ENCODE measurements around the gene PPIF.

Gene PPIF

DNA sequence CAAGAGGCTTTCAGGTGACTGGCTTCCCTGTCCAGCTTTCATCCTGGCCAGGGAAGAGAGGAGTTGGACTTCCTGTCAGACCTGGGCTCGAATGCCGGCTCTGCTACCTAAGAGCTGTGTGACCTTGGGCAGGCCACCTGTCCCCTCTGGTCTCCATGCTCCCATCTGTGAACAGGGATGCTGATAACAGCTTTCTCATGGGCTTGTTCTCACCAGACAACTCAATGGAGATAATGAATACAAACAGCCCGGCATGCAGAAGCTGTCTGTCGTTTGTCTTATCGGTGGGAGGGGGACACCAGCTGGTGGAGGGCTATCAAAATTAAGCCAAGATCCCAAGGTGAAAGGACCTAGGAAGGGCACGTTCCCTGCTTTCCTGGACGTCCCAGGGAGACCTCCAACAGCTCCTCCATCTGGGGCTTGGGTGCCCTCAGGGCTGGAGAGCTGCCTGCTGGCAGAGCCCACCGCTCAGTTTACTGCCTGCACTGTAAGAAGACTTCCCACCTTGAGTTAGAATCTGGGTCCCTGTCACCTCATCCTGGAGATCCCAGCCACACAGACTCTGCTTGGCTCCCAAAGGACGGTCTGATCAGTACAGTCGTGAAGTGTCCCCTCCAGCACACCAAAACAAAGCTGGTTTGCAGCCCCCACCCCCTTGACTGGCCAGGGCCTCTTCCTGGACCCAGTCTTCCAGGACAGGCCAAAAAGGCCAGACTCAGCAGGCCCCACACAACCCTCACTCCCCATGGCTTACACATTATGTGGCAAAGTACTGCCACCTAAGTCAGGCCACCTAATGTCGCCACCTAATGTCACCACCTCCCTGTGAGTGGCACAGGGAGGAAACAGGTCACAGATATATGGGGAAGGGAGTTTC, 40.9 kb downstream of the PPIF start:
- DNase-seq = no peak

DNA sequence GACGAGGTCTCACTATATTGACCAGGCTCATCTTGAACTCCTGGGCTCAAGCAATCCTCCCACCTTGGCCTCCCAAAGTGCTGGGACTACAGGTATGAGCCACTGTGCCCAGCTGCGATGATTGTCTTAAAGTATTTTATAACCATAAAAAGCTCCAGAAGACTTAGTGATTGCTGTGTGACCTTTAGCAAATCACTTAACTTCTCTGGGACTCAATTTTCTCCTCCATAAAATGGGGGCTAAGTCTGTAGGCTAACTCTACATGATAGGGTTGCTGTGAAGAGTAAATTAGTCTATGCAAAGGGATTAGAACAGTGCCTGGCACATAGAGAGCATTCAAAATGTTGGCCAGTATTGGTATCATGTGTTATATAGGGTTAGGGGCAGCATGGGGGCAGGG, 42.8 kb downstream of the PPIF start:
- no peak for DNase-seq

DNA sequence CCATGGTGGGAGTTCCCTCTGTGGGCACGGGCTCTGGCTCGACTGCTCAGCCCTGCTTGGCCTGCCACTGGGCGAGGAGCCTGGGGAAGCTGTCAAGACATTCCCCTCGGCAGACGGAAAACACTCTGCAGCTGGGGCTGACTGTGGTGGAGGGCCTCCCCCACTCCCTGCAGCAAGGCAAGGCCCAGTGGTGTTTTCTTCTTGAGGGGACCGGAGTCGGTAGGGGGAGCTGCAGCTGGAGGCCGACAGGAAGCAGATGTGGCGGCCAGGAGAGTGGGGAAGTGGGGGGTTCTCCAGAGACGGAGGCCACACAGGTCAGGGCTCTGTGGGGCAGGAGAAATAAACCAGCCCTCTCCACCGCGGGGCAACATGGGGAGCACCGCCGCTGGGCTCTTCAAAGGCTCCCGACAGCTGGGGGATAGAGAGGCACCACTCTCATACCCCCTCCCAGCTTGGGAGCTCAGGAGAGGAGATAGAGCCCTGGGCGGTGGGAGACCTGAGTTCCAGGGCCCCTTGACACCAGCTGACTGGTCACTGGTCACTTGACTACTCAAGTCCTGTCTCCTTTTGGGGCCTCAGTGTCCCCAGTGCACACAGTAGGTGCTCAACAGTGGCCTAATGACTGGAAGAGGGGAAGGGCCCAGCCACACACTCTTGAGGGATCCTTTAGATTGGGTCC, 43.4 kb downstream of the PPIF start:
- DNase-seq = no peak

DNA sequence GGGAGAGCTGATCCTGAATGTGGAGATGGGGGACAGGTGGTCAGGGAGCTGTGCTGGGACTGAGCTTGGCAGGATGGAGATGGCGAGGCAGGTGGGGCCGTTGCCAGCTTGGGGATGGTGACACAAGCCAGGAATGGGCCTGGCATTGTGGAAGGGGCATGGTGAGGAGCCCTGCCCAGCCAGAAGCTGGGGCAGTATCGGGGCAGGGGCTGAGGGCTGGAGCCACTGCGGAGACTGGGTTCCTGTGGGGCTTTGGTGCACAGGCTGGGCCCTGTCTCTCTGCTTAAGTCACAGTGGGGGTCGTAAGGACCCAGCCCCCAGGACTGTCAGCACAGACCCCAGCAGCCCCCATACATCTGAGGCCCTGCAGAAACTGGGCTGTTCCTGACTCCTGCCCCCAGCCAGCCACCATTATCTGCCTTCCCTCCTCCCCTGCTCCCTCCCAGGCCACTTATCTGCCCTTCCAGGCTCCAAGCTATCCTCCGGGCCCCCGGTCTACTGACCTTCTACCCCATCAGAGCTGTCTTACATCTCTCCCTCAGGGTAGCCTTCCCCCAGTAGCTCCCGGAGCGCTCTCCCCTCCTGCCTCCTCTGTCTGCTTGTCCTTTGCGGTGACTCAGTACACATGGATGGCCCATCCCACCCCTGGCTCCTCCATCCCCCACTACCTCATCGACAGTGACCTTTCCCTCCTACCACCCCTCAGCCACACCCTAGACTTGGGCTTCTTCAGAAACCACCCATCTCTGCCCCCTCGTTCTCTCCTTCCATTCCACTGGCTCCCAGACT, 44.2 kb downstream of the PPIF start:
- DNase-seq = no peak

DNA sequence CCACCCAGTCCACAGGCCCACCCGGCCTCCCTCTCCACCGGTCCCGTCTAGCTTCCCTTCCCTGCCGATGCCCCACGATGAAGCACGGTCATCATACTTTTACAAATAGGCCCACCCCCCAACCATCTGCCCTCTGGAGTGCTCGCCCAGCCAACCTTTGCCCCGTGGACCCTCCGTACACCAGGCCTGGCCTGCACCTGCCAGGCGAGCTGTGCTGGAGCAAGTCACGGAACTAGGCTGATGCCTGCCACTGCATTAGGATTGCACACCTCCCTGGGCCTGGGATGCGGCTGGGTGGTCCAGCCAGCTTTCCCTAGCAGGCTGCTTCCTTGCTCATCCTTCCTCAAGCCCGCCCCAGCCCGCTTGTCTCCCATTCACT, 44.7 kb downstream of the PPIF start:
- DNase-seq = no peak

DNA sequence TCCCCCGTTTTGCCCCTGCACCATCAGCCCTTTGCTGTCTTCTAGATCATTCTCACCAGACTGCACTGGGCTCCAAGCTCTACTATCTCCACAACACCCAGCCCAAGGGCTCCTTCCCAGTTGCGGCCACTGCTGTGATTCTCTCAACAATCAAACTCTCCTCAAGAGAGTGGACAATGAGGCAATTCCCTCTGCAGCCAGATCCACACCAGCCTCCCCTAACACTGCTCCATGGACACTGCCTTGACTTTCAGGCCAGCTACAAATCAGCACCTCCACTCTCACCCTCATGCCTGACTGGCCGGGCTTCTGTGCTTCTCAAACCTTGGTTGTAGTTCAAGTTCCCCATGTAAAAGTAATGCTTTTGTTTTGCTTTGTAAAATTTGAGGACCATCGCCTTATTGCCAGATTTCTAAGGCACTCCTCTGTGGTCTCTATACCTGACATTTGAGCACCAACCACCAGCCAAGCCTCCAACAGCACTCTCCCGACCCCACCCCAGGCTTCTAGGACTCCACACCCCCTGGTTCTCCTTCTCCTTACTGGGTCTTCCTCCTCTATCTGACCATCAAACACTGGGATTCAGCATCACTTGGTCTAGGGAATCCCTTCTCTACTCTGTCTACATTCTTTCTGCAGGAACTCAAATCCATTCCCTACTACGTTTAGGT, 45.4 kb downstream of the PPIF start:
- DNase-seq = no peak

DNA sequence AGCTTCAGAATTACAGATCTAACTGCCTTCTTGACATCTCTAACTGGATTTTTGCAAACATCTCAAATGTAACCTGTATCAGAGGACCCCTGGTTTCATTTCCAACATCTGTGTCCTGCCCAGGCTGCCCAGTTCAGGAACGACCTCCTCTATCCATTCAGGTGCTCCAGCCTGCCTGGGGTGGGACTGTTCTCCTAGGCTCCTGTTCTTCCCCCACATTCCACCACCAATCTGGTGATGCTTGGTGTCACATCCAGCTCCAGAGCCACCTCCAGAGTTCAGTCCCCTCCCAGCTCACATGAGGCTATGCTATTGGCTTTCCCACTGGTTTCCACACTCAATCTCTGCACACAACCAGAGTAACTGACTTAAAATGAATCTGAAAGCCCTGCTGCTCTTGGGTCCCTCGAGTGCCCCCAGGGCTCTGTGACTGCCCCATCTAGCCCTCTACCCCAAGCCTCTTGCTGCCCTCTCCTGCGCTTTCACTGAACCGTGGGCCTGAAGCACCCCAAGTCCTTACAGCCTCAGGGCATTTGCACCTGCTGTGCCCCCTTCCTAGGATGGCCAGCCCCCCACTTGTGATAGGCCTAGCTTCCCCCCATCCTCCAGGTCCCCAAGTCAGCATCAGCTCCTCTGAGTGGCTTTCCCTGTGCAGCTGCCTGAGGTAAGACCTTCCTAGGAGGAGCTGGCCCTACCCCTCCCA, 46.1 kb downstream of the PPIF start:
- no peak for DNase-seq

DNA sequence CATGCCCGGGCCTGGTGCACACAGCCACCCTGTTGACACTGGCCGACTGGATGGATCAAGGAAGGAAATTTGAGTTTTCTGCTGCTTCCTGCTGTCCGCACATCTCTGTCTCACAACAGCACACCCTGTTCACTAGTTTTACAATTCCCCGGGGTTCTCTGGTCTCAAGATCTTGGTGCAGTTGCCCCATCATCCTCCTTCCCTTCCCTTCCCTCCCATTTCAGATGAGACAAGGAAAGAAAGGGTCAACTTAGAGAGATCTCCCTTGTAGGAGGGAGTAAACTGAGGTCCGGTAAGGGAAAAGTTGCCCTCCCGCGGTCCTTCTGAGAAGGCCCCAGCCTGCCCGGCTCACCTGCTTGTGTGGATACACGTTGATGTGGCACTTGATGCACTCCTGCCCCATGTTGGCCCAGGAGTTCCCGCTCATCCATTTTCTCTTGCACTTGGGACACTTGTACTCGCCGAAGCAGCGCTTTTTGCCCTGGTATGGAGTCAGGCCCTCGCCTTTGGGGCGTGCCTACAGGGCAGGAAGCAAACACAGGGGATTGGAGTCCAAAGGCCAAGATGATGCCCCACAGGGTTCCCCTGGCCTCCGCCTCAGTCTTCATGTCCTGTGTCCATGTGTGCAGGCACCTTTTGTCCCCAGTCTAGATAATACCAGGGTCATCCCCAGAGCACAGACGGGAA, 46.8 kb downstream of the PPIF start:
- DNase-seq = no peak

DNA sequence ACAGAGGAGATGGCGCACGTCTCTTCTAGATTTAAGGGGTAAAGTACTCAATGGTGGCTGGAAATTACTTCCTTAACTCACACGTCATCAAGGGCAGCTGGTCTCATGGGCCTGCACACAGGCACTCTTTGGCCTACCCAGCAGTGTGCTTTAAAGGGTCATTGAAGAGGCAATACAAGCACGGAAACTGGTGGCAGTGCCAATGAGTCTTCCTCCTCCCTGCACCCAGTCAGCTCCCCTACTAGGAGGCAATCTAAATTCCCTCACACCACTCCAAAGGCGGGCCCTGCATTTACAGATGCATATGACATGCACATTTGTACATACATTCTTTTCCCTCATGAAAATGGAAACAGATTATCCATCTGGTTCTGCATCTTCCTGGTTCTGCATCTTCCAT, 47.4 kb downstream of the PPIF start:
- DNase-seq = no peak

DNA sequence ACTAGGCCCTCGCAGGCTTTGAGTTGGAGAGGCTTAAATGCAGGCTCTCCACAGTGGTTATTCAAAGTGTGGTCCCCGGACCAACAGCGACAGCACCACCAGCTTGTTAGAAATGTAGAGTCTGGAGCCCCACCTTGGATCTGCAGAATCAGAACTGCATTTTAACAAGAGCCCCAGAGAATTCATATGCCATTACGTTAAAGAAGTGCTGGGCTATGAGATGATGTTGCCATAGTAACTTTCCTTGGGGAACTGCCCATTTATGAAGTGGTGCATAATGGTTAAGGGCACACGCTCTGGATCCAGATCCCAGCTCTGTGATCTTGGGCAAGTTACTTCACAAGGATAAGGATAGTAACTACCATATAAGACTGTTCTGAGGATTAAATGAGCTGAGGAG, 49.3 kb downstream of the PPIF start:
- DNase-seq = no peak

DNA sequence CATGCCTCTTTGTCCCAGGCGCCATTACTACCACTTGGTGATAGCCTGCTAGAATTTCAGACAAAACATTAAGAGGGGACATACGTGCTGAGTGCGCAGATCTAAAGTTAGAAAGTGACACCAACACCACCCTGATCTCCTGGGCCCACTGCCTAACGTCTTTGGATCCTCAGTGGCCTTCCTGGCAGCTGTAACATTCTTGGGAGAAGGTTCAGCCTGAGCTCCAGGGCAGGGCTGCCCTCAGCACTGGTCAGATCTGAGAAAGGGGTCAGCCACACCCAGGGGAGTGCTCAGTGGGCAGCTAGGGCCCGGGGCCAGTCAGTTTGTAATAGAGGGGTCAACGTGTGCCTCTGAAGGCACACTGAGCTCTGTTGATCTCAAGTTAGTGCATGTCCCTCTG, 49.8 kb downstream of the PPIF start:
- no peak for DNase-seq

DNA sequence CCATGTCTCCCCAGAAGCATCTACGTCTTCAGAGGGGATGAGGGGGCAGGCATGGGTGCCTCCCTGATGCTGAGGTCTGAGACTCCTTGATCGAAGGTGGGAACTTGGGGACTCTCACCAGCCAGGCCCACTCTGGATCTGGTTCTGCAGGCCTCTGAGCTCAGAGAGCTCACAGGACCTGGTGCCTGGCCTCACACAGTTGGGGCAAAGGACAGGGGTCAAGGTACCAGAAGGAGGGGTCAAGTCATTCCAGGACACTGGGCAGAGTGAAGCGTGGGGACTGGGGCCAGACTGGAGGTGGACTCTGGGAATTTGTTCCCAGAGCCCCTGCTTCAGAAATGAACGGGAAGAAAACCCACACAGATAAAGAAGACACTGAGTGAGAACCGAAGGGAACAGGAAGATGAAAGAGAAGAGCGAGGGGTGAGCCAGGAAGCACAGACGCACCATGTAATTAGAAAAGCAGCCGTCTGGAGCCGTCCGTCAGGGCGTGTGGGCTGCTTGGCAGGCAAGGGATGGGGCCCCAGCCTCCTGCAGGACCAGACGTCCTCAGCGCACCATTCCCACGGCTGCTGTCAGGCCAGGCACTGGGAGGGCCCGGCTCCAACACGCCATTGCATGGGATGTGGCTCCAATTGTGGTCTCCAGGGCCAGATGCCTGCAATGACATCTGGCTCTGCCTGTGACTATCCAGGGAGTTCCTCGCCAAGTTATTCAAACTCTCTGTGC, 50.5 kb downstream of the PPIF start:
- DNase-seq = no peak

DNA sequence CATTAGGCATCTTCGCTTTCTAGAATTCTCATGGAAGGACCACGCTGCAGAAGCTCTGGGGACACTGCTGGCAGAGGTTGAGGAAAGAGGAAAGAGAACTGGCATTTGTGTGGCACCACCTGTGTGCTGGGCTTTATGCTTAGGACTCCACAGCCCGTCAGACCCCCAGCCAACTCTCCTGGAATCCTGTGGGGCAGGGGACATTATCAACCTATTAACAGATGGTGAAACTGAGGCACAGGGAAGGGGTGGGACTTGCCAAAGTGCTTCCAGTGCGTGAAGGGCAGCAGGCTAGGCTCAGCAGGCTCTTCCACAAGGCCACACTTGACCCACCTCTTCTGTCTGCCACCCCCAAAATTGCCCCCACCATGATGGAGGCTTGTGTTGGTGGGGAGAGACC, 51.4 kb downstream of the PPIF start:
- no peak for DNase-seq

DNA sequence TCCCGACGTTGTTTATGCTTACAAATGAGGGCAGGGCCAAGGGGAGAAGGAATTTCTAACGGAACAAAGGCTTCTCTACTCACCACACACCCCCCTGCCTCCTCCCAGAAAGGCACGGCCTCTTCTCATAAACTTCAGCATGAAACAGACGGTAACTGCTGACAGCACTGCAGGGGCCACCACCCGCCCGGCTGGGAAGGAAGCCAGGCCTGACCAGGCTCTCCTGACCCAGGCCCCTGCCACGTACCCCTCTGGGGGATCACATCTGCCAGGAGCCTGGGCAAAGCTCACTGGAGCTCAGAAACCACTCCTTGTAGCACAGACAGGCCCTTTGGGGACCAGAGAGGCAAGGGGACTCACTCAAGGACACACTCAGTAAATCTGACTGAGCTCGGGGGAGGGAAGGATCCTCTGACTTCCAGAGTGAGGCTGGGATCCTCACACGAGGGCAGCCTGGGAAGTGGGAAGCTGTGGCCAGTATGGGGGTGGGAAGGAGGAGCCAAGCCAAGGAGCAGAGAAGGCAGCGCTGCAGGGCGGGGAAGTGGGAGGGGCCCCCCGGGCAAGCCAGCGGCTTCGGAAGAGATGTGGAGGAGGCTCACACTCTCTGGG, 52.1 kb downstream of the PPIF start:
- no peak for DNase-seq

DNA sequence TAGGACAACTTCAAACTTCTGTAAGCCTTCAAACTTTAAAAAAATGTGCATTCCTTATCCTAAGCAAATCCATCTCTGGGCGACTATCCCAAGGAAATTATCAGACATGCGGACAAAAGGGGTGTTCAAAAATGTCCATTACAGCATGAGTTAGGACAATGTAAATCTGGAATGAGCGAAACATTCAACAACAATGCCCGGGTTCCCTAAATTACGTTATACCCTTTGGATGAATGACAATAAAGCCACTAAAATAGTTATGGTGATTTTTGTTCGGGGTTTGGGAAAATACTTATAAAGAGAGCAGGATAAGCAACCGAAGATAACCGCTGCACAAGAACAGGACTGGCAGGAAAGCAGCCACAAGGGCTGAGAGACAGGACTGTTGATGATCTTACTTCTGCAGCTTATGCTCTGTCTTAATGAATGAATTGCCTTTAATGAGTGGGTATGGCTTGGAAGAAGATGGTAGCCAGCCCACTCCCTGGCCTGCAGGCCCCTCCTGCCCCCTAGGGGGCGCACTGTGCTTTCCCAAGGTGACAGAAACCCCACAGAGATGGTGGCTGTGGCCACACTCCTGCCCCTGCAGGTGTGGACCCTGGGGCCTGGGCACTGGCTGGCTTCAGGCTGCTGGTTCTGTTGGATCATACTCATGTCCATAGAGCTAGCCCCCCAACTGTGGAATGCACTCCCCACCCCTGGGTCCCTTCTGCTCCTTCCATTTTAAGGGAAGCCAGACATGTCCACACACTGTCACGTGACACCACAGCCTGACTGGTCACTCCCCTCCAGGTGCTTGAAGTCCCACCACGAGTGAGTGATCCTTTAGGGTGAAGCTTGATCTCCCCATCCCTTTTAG, 53.1 kb downstream of the PPIF start:
- peak; percentile 21 for DNase-seq

DNA sequence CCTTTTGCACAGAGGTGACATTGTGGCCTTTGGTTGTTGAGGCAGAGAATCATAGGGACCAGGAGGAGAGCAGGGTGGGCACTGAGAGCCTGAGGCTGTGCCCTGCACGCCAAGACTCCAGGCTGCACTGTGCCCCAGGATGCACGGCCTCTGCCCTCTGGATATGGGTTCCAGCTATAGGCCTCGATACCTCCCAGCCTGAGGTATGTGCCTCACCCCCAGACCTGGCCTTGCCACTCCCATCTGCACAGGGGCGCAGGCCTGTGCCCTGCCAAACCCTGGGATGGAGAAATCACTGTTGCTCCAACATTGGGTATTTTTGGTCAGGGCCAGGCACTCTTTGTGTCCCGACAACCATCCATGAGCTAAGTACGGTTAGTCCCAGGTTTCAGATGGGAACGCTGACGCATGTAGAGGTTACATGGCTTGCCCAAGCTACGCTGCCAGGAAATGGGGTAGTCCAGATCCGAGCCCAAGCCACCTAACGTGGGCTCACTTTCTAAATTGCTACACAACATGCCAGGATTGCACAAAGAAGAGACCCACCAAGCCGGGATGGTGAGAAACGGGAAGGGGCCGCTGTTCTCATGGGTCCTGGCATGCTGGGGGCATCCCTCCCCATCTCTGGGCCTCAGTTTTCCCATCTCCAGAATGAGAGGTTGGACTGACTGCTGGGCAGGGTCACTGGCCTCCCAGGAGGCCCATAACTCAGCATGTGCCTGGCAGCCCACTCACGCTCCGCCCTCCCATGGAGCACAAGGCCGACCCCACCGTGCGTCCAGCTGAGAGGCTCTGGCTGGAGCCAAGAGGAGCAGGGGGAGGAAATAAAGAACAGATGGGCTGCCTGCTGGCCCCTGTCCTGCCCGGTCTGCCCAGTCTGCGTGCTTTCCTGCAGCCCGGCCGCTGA, 54.0 kb downstream of the PPIF start:
- DNase-seq = no peak

DNA sequence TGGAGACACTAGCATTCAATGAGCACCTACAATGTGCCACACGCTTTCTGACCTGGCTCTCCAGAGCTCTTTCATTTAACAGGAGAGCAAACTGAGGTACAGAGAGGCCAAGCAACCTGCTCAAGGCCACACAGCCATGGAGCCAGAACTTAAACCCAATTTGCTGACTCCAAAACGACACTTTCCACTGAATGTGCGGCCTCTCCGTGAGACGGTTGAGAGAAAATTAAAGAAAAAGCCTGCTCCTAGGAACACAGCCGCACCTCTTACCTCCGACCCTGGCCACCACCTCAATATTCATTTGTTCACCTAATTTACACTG, 55.3 kb downstream of the PPIF start:
- no peak for DNase-seq

DNA sequence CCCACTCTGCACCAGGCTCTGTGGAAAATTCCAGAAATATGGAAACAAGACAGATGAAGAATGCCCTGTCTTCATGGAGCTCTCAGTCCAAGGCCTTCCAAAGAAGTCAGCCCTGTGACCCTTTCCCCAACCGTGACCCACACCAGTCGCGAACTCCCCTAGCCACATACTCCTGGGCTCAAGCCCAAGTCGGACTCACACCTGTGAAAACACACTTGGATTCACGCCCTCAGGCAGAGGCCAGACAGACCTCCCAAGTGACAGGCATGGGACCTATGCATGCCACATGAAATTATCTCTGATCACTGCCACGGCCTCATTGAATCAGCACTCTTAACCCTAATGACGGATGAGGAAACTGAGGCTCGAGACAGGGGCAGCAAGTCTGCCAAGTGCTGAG, 55.7 kb downstream of the PPIF start:
- no peak for DNase-seq

Measured in activated T-cell treated with anti-CD3 and anti-CD28 coated beads for 4 hours (primary cell).